Uterus (tissue), 4 donors: Measurements from ENCODE around the gene CCDC61. TPM values are rescaled to one million over a fixed set of nuclear protein-coding genes. Genes with fewer than 3 reads are reported as not detected.
A peak's percentile ranks its signal among the peaks of the same experiment; 100 is the strongest.

Experiments used
- DNase-seq, 2 donors: peaks; one replicate each; pipeline ENCODE4 v3.0.0-alpha.2; 2019 to 2020
- H3K27ac ChIP-seq, 2 donors: fragments of 200-600 bp; sonication (generic); 1 replicate in 1 of 2; 2 replicates in 1 of 2; pipeline ENCODE4 v1.5.1; 2016 to 2018
- H3K27me3 ChIP-seq, 2 donors: fragments of 200-600 bp; sonication (generic); one replicate each; pipeline ENCODE4 v1.5.1; 2018 to 2019; ENCODE audit warnings: control low read depth in 1 of 2
- H3K36me3 ChIP-seq, 2 donors: fragments of 200-600 bp; sonication (generic); one replicate each; pipeline ENCODE4 v1.5.1; 2019; ENCODE audit warnings: control low read depth in 1 of 2
- H3K4me1 ChIP-seq, 2 donors: fragments of 200-600 bp; sonication (generic); one replicate each; pipeline ENCODE4 v1.5.1; 2018 to 2019; ENCODE audit warnings: control low read depth in 1 of 2
- H3K4me3 ChIP-seq, 2 donors: fragments of 200-600 bp; sonication (generic); 1 replicate in 1 of 2; 2 replicates in 1 of 2; pipeline ENCODE4 v1.5.1; 2018 to 2019; ENCODE audit warnings: mild to moderate bottlenecking in 1 of 2
- H3K9me3 ChIP-seq, 2 donors: fragments of 200-600 bp; sonication (generic); one replicate each; pipeline ENCODE4 v1.5.1; 2019; ENCODE audit warnings: control low read depth in 1 of 2
- POLR2A ChIP-seq, 2 donors: fragments of 450-650 bp; IDR thresholded peaks; one replicate each; pipeline ENCODE4 v1.6.1; 2016; ENCODE audit warnings: antibody characterized with exemption in 2 of 2, mild to moderate bottlenecking in 1 of 2, moderate library complexity in 1 of 2
- intact Hi-C: fragments of 100-400 bp; cut with DNase I; formaldehyde crosslinking; loops from one replicate; pipeline ENCODE4 v1.15.1; 2023; ENCODE audit warnings: low total_unique reads
- total RNA-seq, 4 donors: library from RNA; depleted of rRNA in 3 of 4; stranded (reverse); fragments of >200 nt in 3 of 4; gene quantifications; one replicate each; pipeline versions ENCODE4 v1.1.0 to v1.2.4, GENCODE V29; 2014 to 2023
- TF ChIP-seq, protein P1 (sequence below), 4 experiments: fragments of 200-600 bp in 2 of 4; fragments of 450-650 bp in 2 of 4; sonication (generic) in 2 of 4; IDR thresholded peaks; one replicate each; pipeline ENCODE4 v1.5.1; 2016 to 2019; ENCODE audit warnings: antibody characterized with exemption in 4 of 4, mild to moderate bottlenecking in 2 of 4, moderate library complexity in 1 of 4
- donor health status: DM: yes; HTN: yes; CAD: no.

Gene CCDC61
- total RNA-seq, 4 donors from 2014 or later, result 1.2 to 21.5 (median 10.1) TPM

DNA sequence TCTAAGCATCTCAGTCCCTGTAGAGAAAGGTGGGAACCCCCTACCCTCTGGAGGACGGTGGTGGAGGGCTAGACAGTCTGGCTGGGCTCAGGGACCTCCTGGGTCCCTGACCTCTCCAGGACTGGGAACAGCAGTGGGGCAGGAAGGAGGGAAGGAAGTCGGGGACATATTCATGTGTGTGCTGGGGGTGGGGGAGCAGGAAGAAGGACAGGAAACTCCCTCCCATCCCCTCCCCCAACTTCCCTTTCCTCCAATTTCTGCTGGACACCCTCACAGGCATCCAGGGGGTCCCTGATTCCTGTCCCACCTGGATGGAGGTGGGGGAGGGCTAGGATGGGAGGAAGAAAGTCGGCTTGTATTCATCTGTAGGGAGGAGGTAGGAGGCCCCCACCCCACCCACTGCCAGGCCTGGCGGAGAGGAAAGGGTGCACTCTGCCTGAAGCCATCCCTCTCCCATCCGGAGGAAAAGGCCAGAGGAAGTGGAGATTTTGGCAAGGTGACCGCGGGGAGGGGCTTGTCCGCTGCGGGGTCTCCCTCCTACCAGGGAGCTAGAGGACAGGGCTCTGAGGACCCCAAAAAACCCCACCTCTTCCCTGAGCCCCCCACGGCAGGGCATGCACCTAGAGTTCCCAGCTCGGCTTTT is 23.9 kb upstream of the CCDC61 start:
- no peaks in the 10 kb centered on the region for H3K4me1 ChIP-seq
- peak overlapping the region in 1 of 2 donors; percentile 68 for H3K27ac ChIP-seq
- peaks cover 0 to 12% of the 10 kb centered on the region in 2 donors for H3K27me3 ChIP-seq
- TF ChIP-seq POLR2A (IDR thresholded peaks at IDR 0.05), result no peak
- TF ChIP-seq, protein P1, sequence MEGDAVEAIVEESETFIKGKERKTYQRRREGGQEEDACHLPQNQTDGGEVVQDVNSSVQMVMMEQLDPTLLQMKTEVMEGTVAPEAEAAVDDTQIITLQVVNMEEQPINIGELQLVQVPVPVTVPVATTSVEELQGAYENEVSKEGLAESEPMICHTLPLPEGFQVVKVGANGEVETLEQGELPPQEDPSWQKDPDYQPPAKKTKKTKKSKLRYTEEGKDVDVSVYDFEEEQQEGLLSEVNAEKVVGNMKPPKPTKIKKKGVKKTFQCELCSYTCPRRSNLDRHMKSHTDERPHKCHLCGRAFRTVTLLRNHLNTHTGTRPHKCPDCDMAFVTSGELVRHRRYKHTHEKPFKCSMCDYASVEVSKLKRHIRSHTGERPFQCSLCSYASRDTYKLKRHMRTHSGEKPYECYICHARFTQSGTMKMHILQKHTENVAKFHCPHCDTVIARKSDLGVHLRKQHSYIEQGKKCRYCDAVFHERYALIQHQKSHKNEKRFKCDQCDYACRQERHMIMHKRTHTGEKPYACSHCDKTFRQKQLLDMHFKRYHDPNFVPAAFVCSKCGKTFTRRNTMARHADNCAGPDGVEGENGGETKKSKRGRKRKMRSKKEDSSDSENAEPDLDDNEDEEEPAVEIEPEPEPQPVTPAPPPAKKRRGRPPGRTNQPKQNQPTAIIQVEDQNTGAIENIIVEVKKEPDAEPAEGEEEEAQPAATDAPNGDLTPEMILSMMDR (IDR thresholded peaks at IDR 0.05), result no peak
- no peaks in the 10 kb centered on the region for H3K36me3 ChIP-seq
- DNase-seq, result no peak
- H3K9me3 ChIP-seq, result no peaks in the 10 kb centered on the region
- no peak overlapping the region for H3K4me3 ChIP-seq
- intact Hi-C loops, result no loop called here

DNA sequence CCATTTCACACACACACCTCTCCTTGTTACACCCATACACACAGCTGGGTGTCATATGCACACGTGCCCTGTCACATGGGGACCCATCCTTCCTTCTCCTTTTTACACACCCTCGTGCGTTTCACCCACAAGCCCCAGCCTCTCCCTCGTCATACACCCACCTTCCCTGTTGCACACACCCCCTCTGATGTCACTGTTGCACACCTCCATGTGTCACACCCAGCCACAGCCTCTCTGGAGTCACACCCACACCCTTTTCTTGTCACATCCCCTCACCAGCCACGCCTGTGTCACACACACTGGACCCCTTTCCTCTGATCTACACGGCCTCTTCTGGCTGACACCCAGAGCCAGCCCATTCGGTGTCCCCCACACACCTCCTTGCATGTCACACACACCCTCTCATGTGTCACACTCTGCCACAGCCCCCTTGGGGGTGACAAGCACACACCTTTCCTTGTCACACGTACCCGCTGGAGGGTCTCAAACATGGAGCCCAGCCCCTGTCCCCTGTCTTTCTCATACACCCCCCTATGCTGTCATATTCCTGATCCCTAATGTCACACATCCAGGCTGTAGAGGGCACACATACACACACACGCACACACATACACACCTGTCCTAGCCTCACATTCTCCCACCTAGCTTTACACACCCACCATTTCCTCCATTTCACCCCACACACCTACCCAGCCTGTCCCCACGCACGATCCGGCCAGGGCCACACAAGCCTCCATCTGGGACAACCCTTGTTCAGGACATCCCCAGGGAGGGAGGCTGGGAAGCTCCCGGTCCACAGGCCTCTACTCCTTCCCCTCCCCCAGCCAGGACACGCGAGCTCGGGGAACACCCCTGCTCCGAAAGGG is 23.0 kb upstream of the CCDC61 start:
- H3K27ac ChIP-seq, result peak overlapping the region; percentile 54 to 68
- intact Hi-C loops, result no loop called here
- TF ChIP-seq, protein P1 (IDR thresholded peaks at IDR 0.05), result no peak
- no peak for TF ChIP-seq POLR2A (IDR thresholded peaks at IDR 0.05)
- DNase-seq, result no peak
- no peaks in the 10 kb centered on the region for H3K4me1 ChIP-seq
- no peaks in the 10 kb centered on the region for H3K9me3 ChIP-seq
- peaks cover 0 to 12% of the 10 kb centered on the region in 2 donors for H3K27me3 ChIP-seq
- H3K4me3 ChIP-seq, result peak overlapping the region; percentile 20 to 32
- H3K36me3 ChIP-seq, result no peaks in the 10 kb centered on the region

DNA sequence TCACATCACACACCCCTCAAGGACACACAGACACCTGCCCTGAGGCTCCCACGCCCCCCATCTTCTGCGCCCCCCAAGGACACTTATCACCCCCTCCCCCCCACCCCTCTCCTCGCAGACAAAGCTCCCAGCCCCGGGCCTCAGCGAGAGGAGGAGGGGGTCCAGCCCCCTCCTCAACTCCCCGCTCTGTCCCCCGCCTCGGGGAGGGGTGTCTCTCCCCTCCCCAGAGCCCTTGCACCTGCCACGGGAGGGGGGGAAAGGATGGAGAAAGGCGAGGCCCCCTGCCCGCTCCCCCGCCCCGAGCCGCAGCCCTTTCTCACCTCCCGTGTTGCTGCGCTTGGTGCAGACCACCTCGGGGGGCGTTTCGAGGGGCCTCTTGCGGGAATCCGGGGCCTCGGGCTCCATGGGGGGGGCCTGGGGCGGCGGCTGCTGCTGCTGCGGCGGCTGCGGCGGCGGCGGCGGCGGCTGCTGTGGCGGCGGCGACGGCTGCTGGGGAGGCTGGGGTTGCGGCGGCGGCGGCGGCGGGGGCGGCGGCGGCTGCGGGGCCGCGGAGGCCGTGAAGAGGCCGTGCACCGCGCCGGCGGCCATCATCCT is 22.2 kb upstream of the CCDC61 start:
- H3K4me1 ChIP-seq, result no peaks in the 10 kb centered on the region
- no peak for DNase-seq
- H3K4me3 ChIP-seq, result peak overlapping the region; percentile 20 to 32
- peaks cover 0 to 12% of the 10 kb centered on the region in 2 donors for H3K27me3 ChIP-seq
- intact Hi-C loops, result no loop called here
- TF ChIP-seq, protein P1 (IDR thresholded peaks at IDR 0.05), result no peak
- TF ChIP-seq POLR2A (IDR thresholded peaks at IDR 0.05), result no peak
- no peaks in the 10 kb centered on the region for H3K9me3 ChIP-seq
- no peaks in the 10 kb centered on the region for H3K36me3 ChIP-seq
- peak overlapping the region; percentile 54 to 68 for H3K27ac ChIP-seq

DNA sequence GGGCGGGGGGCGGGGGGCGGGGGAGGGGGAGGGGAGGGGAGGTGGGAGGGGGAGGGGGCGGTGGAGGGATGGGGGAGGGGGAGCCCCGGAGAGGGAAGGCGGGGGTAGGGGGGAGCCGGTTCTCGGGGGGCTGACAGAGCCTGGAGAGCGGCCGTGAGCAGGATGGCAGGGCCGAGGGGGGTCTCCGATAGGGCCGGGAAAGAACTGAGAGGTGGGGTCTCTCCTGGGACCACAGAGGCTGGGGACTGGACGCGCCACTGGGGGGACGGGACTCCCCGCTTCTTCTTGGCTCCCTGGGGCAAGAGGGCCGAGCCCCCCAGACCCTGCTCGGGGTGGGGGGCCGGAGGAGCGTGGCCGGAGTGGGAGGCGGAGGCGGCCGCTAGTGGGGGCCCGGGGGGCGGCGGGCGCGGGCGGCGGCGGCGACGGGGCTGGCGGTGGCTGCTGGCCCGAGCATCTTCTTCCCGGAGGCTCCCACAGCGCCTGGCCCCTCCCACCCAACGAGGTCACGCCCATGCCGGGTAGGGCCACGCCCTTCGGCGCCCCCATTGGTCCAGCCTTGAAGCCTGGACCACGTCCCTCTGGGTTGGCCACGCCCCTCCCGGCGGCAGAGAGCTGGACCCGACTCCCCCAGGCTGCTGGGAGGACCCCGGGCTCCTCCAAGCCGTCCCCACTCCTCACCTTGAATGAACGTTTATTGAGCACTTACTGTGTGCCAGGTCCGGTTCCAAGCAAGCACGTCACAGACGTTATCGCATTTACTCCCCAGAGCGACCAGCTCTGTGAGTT is 21.5 kb upstream of the CCDC61 start, which contains the start of gene NOVA2:
Gene NOVA2, minus strand, starts transcription at position 313 of the 786 bp plus-strand sequence. CDS start 514 bp downstream, outside the sequence.
- intact Hi-C loops, result no loop called here
- TF ChIP-seq, protein P1 (IDR thresholded peaks at IDR 0.05), result no peak
- TF ChIP-seq POLR2A (IDR thresholded peaks at IDR 0.05), result peak; percentile 41 to 61
- Histone ChIP-seq H3K9me3 (no peaks in the 10 kb centered on the region), H3K4me3 (peak within 1 kb of the TSS; percentile 20 to 32), H3K27ac (peak within 1 kb of the TSS; percentile 68), H3K36me3 (no peaks in the 10 kb centered on the region), H3K27me3 (peaks cover 0 to 12% of the 10 kb centered on the region in 2 donors), H3K4me1 (no peaks in the 10 kb centered on the region)
- DNase-seq, result peak; percentile 42 to 66
